Measurements from ENCODE around the gene CDC25B. TPM values are rescaled to one million over a fixed set of nuclear protein-coding genes. Genes with fewer than 3 reads are reported as not detected.

The CDC25B gene
- total and polyA plus RNA-seq, 3 experiments from 2014 or later = 61.6 to 81.6 (median 78.0) TPM

- ChIA-PET CTCF (interaction anchor here (16.8 kb wide), 1 partner anchor 35 kb away, joined by 262 read pairs; the partner anchor contains the start of gene AP5S1), POLR2A (interaction anchor here (1.4 kb wide), 1 partner anchor 33 kb away, joined by 3 read pairs; no protein-coding TSS in a partner anchor)
- no peaks in the 10 kb centered on the region for H3K9me3 ChIP-seq (ENCODE audit: low read length)
- Mint-ChIP-seq H3K9me3 (no peaks in the 10 kb centered on the region), H3K4me3 (peak overlapping the region in 4 of 7 donors; percentile 8 to 59 (median 21)), H3K27ac (peak overlapping the region in 6 of 8 donors; percentile 29 to 87 (median 73)), H3K27me3 (no peaks in the 10 kb centered on the region), H3K36me3 (peaks cover 0 to 5% (median 3%) of the 10 kb centered on the region in 3 donors), H3K4me1 (peaks cover 37 to 56% (median 38%) of the 10 kb centered on the region in 3 donors)
- no peaks in the 10 kb centered on the region for H3K36me3 ChIP-seq (ENCODE audit: insufficient read depth, low read length)
- H3K4me1 ChIP-seq (ENCODE audit: insufficient read depth, low read length) = peaks cover 27% of the 10 kb centered on the region
- no peaks in the 10 kb centered on the region for H3K27me3 ChIP-seq (ENCODE audit: insufficient read depth, low read length, poor library complexity, severe bottlenecking)
- H3K27ac ChIP-seq (ENCODE audit: low read depth, low read length) = no peak overlapping the region
- peak in 1 of 5 donors; percentile 47 for DNase-seq
- no peak overlapping the region for H3K4me3 ChIP-seq (ENCODE audit: low read length)
These were observed 13.0 kb upstream of the CDC25B start for GRCh38 chr20:3783068-3783489.

- Mint-ChIP-seq H3K4me3 (peak overlapping the region in 6 of 7 donors; percentile 6 to 79 (median 24)), H3K4me1 (peaks cover 39 to 55% (median 40%) of the 10 kb centered on the region in 3 donors)
These were observed 12.5 kb upstream of the CDC25B start for GRCh38 chr20:3783511-3784195.

GRCh38 chr20:3784216-3784853, 11.8 kb upstream of the CDC25B start:
- H3K4me1 ChIP-seq (ENCODE audit: insufficient read depth, low read length) = peaks cover 32% of the 10 kb centered on the region
- POLR2A ChIA-PET = interaction anchor here (0.7 to 1.2 kb wide), 2 partner anchors 21 to 52 kb away, joined by 3 to 4 read pairs; no protein-coding TSS in a partner anchor
- no peaks in the 10 kb centered on the region for H3K9me3 ChIP-seq (ENCODE audit: low read length)
- CTCF ChIA-PET = interaction anchor here (1.0 to 16.8 kb wide), 4 partner anchors 11 to 71 kb away, joined by 3 to 262 read pairs (median 8); partner anchors contain the start of genes AP5S1 and CDC25B
- peaks cover 43 to 57% (median 45%) of the 10 kb centered on the region in 3 donors for H3K4me1 Mint-ChIP-seq
- no peaks in the 10 kb centered on the region for H3K27me3 ChIP-seq (ENCODE audit: insufficient read depth, low read length, poor library complexity, severe bottlenecking)
- H3K36me3 ChIP-seq (ENCODE audit: insufficient read depth, low read length) = no peaks in the 10 kb centered on the region
- peak overlapping the region; percentile 34 to 73 (median 53) for H3K4me3 Mint-ChIP-seq
- H3K36me3 Mint-ChIP-seq = peaks cover 0 to 5% (median 3%) of the 10 kb centered on the region in 3 donors
- no peak overlapping the region for H3K27ac ChIP-seq (ENCODE audit: low read depth, low read length)
- no peaks in the 10 kb centered on the region for H3K9me3 Mint-ChIP-seq
- no peak overlapping the region for H3K4me3 ChIP-seq (ENCODE audit: low read length)
- H3K27me3 Mint-ChIP-seq = no peaks in the 10 kb centered on the region
- H3K27ac Mint-ChIP-seq = peak overlapping the region in 6 of 8 donors; percentile 39 to 88 (median 84)
- DNase-seq = no peak

More at GRCh38 chr20:3783511-3784195, 12.5 kb upstream of the CDC25B start:
- CTCF ChIA-PET = interaction anchor here (1.8 to 16.8 kb wide), 2 partner anchors 35 to 72 kb away, joined by 6 to 262 read pairs; partner anchors contain the start of gene AP5S1
- Histone ChIP-seq H3K27ac (ENCODE audit: low read depth, low read length) (no peak overlapping the region), H3K27me3 (ENCODE audit: insufficient read depth, low read length, poor library complexity, severe bottlenecking) (no peaks in the 10 kb centered on the region), H3K9me3 (ENCODE audit: low read length) (no peaks in the 10 kb centered on the region), H3K4me1 (ENCODE audit: insufficient read depth, low read length) (peaks cover 32% of the 10 kb centered on the region), H3K4me3 (ENCODE audit: low read length) (no peak overlapping the region), H3K36me3 (ENCODE audit: insufficient read depth, low read length) (no peaks in the 10 kb centered on the region)
- POLR2A ChIA-PET = interaction anchor here (1.2 to 1.4 kb wide), 2 partner anchors 21 to 33 kb away, joined by 3 read pairs; no protein-coding TSS in a partner anchor
- peak in 1 of 5 donors; percentile 39 for DNase-seq
- Mint-ChIP-seq H3K27me3 (no peaks in the 10 kb centered on the region), H3K9me3 (no peaks in the 10 kb centered on the region), H3K36me3 (peaks cover 0 to 5% (median 3%) of the 10 kb centered on the region in 3 donors), H3K27ac (peak overlapping the region in 6 of 8 donors; percentile 20 to 87 (median 73))

GRCh38 chr20:3784863-3785239, 11.3 kb upstream of the CDC25B start:
- no peak for DNase-seq
- peak overlapping the region in 7 of 8 donors; percentile 39 to 88 (median 72) for H3K27ac Mint-ChIP-seq
- ChIA-PET POLR2A (interaction anchor here (0.7 to 3.4 kb wide), 3 partner anchors 20 to 52 kb away, joined by 3 to 37 read pairs (median 4); partner anchors contain the start of gene AP5S1), CTCF (interaction anchor here (1.0 to 16.8 kb wide), 4 partner anchors 11 to 70 kb away, joined by 3 to 262 read pairs (median 8); partner anchors contain the start of genes AP5S1 and CDC25B)
- peaks cover 43 to 54% (median 45%) of the 10 kb centered on the region in 3 donors for H3K4me1 Mint-ChIP-seq
- Histone ChIP-seq H3K27ac (ENCODE audit: low read depth, low read length) (no peak overlapping the region), H3K4me1 (ENCODE audit: insufficient read depth, low read length) (peaks cover 32% of the 10 kb centered on the region), H3K9me3 (ENCODE audit: low read length) (no peaks in the 10 kb centered on the region), H3K27me3 (ENCODE audit: insufficient read depth, low read length, poor library complexity, severe bottlenecking) (no peaks in the 10 kb centered on the region), H3K4me3 (ENCODE audit: low read length) (no peak overlapping the region), H3K36me3 (ENCODE audit: insufficient read depth, low read length) (no peaks in the 10 kb centered on the region)
- H3K27me3 Mint-ChIP-seq = no peaks in the 10 kb centered on the region
- H3K36me3 Mint-ChIP-seq = peaks cover 0 to 5% (median 3%) of the 10 kb centered on the region in 3 donors
- H3K4me3 Mint-ChIP-seq = peak overlapping the region; percentile 34 to 86 (median 65)
- no peaks in the 10 kb centered on the region for H3K9me3 Mint-ChIP-seq

GRCh38 chr20:3785240-3786125, 10.6 kb upstream of the CDC25B start:
- H3K27ac Mint-ChIP-seq = peak overlapping the region in 3 of 8 donors; percentile 50 to 83 (median 70)
- H3K27me3 ChIP-seq (ENCODE audit: insufficient read depth, low read length, poor library complexity, severe bottlenecking) = no peaks in the 10 kb centered on the region
- H3K9me3 ChIP-seq (ENCODE audit: low read length) = no peaks in the 10 kb centered on the region
- no peak for DNase-seq
- peaks cover 30% of the 10 kb centered on the region for H3K4me1 ChIP-seq (ENCODE audit: insufficient read depth, low read length)
- H3K9me3 Mint-ChIP-seq = no peaks in the 10 kb centered on the region
- H3K4me3 Mint-ChIP-seq = peak overlapping the region in 4 of 7 donors; percentile 32 to 73 (median 56)
- CTCF ChIA-PET = interaction anchor here (0.8 to 16.8 kb wide), 15 partner anchors 10 to 298 kb away, joined by 3 to 262 read pairs (median 5); partner anchors contain the start of genes ADISSP, AP5S1 and CDC25B
- peaks cover 0 to 5% (median 3%) of the 10 kb centered on the region in 3 donors for H3K36me3 Mint-ChIP-seq
- no peaks in the 10 kb centered on the region for H3K36me3 ChIP-seq (ENCODE audit: insufficient read depth, low read length)
- H3K4me3 ChIP-seq (ENCODE audit: low read length) = peak overlapping the region; percentile 19
- peaks cover 42 to 52% (median 43%) of the 10 kb centered on the region in 3 donors for H3K4me1 Mint-ChIP-seq
- peak overlapping the region; percentile 16 for H3K27ac ChIP-seq (ENCODE audit: low read depth, low read length)
- no peaks in the 10 kb centered on the region for H3K27me3 Mint-ChIP-seq
- POLR2A ChIA-PET = interaction anchor here (0.7 to 3.4 kb wide), 8 partner anchors 8 to 69 kb away, joined by 3 to 37 read pairs (median 4); partner anchors contain the start of genes ADISSP, AP5S1 and CDC25B

GRCh38 chr20:3786126-3786484, 10.0 kb upstream of the CDC25B start:
- H3K36me3 ChIP-seq (ENCODE audit: insufficient read depth, low read length) = no peaks in the 10 kb centered on the region
- H3K4me3 Mint-ChIP-seq = peak overlapping the region; percentile 75 to 88 (median 81)
- no peaks in the 10 kb centered on the region for H3K27me3 ChIP-seq (ENCODE audit: insufficient read depth, low read length, poor library complexity, severe bottlenecking)
- H3K27ac Mint-ChIP-seq = peak overlapping the region in 7 of 8 donors; percentile 68 to 90 (median 80)
- CTCF ChIA-PET = interaction anchor here (0.7 to 16.8 kb wide), 16 partner anchors 8 to 298 kb away, joined by 3 to 262 read pairs (median 5); partner anchors contain the start of genes ADISSP, AP5S1 and CDC25B
- peaks cover 23% of the 10 kb centered on the region for H3K4me1 ChIP-seq (ENCODE audit: insufficient read depth, low read length)
- peak overlapping the region; percentile 19 for H3K4me3 ChIP-seq (ENCODE audit: low read length)
- H3K9me3 ChIP-seq (ENCODE audit: low read length) = no peaks in the 10 kb centered on the region
- H3K36me3 Mint-ChIP-seq = peaks cover 0 to 5% (median 3%) of the 10 kb centered on the region in 3 donors
- POLR2A ChIA-PET = interaction anchor here (1.0 to 3.4 kb wide), 7 partner anchors 9 to 69 kb away, joined by 3 to 37 read pairs (median 7); partner anchors contain the start of genes ADISSP, AP5S1 and CDC25B
- no peaks in the 10 kb centered on the region for H3K9me3 Mint-ChIP-seq
- H3K27me3 Mint-ChIP-seq = no peaks in the 10 kb centered on the region
- peak in 2 of 5 donors; percentile 42 to 64 for DNase-seq
- peak overlapping the region; percentile 16 for H3K27ac ChIP-seq (ENCODE audit: low read depth, low read length)
- peaks cover 36 to 46% (median 40%) of the 10 kb centered on the region in 3 donors for H3K4me1 Mint-ChIP-seq
